Left ventricle myocardium inferior (tissue), 1 donor: Measurements from ENCODE around the gene ACSBG1. TPM values are rescaled to one million over a fixed set of nuclear protein-coding genes. Genes with fewer than 3 reads are reported as not detected.

ENCODE experiments used
- DNase-seq: peaks from one replicate; pipeline ENCODE4 v3.0.0-alpha.2; 2020
- H3K27ac ChIP-seq: fragments of 200-600 bp; replicated peaks from 2 replicates; pipeline ENCODE4 v1.8.0; 2021
- H3K27me3 ChIP-seq: fragments of 200-600 bp; 2 replicates; pipeline ENCODE4 v1.8.0; 2021; ENCODE audit warnings: low read depth
- H3K36me3 ChIP-seq: fragments of 200-600 bp; 2 replicates; pipeline ENCODE4 v1.8.0; 2021
- H3K4me1 ChIP-seq: fragments of 200-600 bp; 2 replicates; pipeline ENCODE4 v1.8.0; 2021
- H3K4me3 ChIP-seq: fragments of 200-600 bp; 2 replicates; pipeline ENCODE4 v1.8.0; 2021; ENCODE audit warnings: mild to moderate bottlenecking, moderate library complexity
- H3K9me3 ChIP-seq: fragments of 200-600 bp; replicated peaks from 2 replicates; pipeline ENCODE4 v1.8.0; 2021
- CTCF ChIP-seq: fragments of 200-600 bp; IDR thresholded peaks from 2 replicates; pipeline ENCODE4 v1.8.0; 2021; ENCODE audit warnings: antibody characterized with exemption, mild to moderate bottlenecking, borderline replicate concordance
- intact Hi-C: fragments of 100-400 bp; cut with micrococcal nuclease; formaldehyde crosslinking; loops from one replicate; pipeline ENCODE4 v1.11.0; 2022
- total RNA-seq: library from RNA; stranded (reverse); fragmentation: NEBNext Ultra II Directional; extraction: Animal tissue kit (Norgen Biotek cat#: 25700); gene quantifications from one replicate; pipeline ENCODE4 v1.2.1, GENCODE V29; 2021
- donor health status: DM: no; HTN: yes; CAD: no; lungs with severe emphysema.

The ACSBG1 gene
- total RNA-seq, 1 donor from 2014 or later = 0.25 TPM

GRCh38 chr15:78168608-78169007, 65.8 kb downstream of the ACSBG1 start:
- Histone ChIP-seq H3K4me1 (peaks cover 23% of the 10 kb centered on the region), H3K36me3 (peaks cover 90% of the 10 kb centered on the region), H3K9me3 (peaks cover 3% of the 10 kb centered on the region), H3K27ac (no peak overlapping the region), H3K4me3 (no peak overlapping the region), H3K27me3 (no peaks in the 10 kb centered on the region)
- no peak for TF ChIP-seq CTCF
- intact Hi-C loops = no loop called here
- no peak for DNase-seq

- H3K4me1 ChIP-seq = peaks cover 23% of the 10 kb centered on the region
- H3K27ac ChIP-seq = no peak overlapping the region
- DNase-seq = no peak
- no peak for TF ChIP-seq CTCF
- peaks cover 97% of the 10 kb centered on the region for H3K36me3 ChIP-seq
- H3K4me3 ChIP-seq = no peak overlapping the region
- H3K27me3 ChIP-seq = no peaks in the 10 kb centered on the region
- H3K9me3 ChIP-seq = peaks cover 3% of the 10 kb centered on the region
- intact Hi-C loops = no loop called here
These were observed 67.0 kb downstream of the ACSBG1 start for GRCh38 chr15:78167227-78167888.

- Histone ChIP-seq H3K36me3 (peaks cover 100% of the 10 kb centered on the region), H3K4me3 (no peak overlapping the region), H3K4me1 (peaks cover 10% of the 10 kb centered on the region), H3K9me3 (no peaks in the 10 kb centered on the region), H3K27me3 (no peaks in the 10 kb centered on the region), H3K27ac (no peak overlapping the region)
- no peak for DNase-seq
- intact Hi-C loops = no loop called here
- TF ChIP-seq CTCF = no peak
These were observed 70.4 kb downstream of the ACSBG1 start for GRCh38 chr15:78164010-78164409.

DNA sequence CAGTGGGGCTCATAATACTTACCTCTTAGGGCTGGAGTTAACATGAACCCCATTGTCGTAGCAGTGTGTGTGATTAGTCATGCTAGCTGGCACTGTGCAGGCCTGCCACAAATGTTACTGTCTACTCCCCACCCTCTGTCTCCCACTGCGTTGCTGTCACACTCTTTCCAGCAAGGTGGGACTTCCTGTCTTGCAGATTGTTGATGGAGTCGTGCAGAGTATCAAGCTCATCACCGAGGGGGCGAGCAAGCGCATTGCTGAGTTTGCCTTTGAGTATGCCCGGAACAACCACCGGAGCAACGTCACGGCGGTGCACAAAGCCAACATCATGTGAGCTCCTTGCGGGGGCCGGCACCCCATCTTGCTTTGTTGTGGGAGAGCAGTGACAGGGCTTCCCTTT, 72.3 kb downstream of the ACSBG1 start:
- Histone ChIP-seq H3K27ac (no peak overlapping the region), H3K27me3 (no peaks in the 10 kb centered on the region), H3K9me3 (no peaks in the 10 kb centered on the region), H3K4me3 (no peak overlapping the region), H3K4me1 (peaks cover 16% of the 10 kb centered on the region), H3K36me3 (peaks cover 100% of the 10 kb centered on the region)
- intact Hi-C loops = no loop called here
- TF ChIP-seq CTCF = no peak
- DNase-seq = no peak

GRCh38 chr15:78159395-78159794, 75.0 kb downstream of the ACSBG1 start:
- DNase-seq = no peak
- Histone ChIP-seq H3K36me3 (peaks cover 84% of the 10 kb centered on the region), H3K4me3 (no peak overlapping the region), H3K4me1 (peaks cover 41% of the 10 kb centered on the region), H3K27me3 (no peaks in the 10 kb centered on the region), H3K9me3 (no peaks in the 10 kb centered on the region), H3K27ac (peak overlapping the region; percentile 63)
- no peak for TF ChIP-seq CTCF
- intact Hi-C loops = no loop called here
